HCEC 1CT (cell line): ENCODE data around the gene SPO11.
"Not testable (repeated sequence)": the region's sequence is repeated elsewhere in the genome, so short reads cannot be mapped to it uniquely, and the experiment has no call there.

Source experiments
- DNase-seq: peaks from one replicate; pipeline ENCODE4 v3.0.0-alpha.2; 2017

The SPO11 gene

DNA sequence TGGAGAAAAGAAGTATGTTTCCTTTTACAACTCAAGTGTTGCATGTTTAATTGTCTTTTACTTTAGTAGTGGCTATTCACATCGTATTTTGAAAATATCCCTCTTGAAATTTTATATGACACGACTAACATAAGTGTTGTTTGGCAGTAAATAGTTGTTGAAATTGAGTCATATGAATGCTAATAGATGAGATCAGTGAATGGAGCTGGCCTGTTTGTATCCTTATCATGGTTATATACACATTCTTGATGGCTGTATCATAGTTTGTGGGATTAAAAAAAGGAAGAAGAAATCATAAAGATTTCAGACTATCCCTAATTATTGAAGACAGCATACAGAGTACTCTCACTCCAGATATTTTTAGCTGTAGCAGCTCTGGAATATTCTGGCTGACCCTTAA is 13.2 kb downstream of the SPO11 start:
- peak; percentile 10 for DNase-seq

DNA sequence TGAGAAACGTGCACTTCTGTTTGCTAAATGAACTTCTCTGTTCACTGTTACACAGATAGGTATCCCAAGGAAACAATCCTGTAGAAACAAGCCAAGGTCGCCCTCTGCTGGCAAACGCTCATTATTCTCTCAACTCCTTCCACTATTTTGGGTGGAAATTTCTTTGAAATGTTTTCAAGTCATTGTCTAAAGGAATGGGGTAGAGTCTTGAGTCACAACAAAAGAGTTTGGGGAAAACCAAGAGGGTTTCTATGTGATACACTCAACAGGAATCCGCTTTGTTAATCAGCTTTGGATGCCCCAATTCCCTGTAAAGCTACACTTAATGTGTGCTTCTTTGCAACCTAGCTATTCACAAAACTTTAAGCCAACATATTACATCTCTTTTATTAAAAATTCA is 16.9 kb downstream of the SPO11 start:
- DNase-seq: peak; percentile 61

DNA sequence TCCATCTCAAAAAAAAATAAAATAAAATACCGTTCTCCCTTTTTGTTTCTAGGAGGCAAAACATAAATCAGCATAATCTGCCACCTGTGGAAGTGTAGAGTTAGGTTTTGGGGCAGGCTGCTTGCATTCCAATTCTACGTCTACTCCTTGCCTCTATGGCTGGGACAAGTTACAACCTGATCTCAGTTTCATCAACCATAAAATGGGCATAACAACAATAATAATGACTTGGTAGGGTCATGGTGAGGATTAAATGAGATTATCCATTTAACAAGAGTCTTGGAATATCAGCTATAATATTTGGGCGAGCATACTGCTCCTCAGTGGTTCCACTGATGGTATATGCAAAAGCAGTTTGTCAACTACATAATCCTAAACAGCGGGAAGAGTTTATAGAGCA is 17.8 kb downstream of the SPO11 start:
- no peak for DNase-seq

DNA sequence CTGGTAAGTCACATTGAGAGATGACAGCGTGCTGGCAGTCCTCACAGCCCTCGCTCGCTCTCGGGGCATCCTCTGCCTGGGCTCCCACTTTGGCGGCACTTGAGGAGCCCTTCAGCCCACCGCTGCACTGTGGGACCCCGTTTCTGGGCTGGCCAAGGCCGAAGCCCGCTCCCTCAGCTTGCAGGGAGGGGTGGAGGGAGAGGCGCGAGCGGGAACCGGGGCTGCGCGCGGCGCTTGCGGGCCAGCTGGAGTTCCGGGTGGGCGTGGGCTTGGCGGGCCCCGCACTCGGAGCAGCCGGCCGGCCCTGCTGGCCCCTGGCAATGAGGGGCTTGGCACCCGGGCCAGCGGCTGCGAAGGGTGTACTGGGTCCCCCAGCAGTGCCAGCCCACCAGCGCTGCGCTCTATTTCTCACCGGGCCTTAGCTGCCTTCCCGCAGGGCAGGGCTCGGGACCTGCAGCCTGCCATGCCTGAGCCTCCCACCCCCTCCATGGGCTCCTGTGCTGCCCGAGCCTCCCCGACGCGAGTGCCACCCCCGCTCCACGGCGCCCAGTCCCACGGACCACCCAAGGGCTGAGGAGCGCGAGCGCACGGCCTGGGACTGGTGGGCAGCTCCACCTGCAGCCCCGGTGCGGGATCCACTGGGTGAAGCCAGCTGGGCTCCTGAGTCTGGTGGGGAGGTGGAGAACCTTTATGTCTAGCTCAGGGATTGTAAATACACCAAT is 18.8 kb downstream of the SPO11 start:
- DNase-seq: not testable (repeated sequence)

DNA sequence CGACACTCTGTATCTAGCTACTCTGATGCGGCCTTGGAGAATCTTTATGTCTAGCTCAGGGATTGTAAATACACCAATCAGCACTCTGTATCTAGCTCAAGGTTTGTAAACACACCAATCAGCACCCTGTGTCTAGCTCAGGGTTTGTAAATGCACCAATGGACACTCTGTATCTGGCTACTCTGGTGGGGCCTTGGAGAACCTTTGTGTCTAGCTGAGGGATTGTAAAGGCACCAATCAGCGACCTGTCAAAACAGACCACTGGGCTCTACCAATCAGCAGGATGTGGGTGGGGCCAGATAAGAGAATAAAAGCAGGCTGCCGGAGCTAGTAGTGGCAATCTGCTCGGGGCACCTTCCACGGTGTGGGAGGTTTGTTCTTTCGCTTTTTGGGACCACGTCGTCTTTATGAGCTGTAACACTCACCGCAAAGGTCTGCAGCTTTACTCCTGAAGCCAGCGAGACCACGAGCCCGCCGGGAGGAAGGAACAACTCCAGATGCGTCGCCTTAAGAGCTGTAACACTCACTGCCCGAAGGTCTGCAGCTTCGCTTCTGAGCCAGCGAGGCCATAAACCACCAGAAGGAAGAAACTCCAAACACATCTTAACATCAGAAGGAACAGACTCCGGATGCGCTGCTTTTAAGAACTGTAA is 19.4 kb downstream of the SPO11 start:
- not testable (repeated sequence) for DNase-seq

DNA sequence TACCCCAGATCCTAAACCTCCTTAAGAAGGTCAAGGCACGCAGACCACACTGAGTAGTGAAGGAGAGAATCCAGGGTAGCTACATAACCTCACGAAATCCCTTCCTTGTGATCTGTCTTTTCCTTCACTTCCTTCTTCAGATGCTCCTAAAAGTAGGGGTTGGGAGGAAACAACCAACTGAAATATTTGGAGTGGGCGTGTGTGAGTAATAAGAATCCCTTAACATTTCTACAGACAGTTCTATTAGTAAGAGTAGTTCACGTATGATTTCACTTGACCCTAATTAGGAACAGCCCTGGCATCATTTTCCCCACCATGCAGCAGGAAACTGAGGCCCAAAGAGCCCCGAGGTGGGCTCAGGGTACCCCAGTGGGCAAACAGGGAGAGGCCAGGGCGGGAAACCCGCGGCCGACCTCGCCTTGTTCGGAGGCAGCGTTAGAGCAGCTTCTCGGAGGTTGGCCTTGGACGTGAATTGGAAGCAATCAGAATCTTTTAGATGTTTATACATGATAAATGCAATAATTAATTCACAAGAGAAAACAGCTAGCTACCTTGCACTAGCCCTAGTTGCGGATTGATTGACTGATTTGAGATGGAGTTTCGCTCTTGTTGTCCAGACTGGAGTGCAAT is 20.6 kb downstream of the SPO11 start:
- DNase-seq: peak; percentile 18

DNA sequence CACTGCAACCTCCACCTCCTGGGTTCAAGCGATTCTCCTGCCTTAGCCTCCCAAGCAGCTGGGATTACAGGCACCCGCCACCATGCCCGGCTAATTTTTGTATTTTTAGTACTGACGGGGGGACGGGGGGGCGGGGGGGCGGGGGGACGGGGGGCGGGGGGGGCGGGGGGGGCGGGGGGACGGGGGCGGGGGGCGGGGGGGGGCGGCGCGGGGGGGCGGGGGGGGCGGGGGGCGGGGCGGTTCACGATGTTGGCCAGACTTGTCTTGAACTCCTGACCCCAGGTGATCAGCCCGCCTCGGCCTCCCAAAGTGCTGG is 21.1 kb downstream of the SPO11 start:
- DNase-seq: not testable (repeated sequence)

DNA sequence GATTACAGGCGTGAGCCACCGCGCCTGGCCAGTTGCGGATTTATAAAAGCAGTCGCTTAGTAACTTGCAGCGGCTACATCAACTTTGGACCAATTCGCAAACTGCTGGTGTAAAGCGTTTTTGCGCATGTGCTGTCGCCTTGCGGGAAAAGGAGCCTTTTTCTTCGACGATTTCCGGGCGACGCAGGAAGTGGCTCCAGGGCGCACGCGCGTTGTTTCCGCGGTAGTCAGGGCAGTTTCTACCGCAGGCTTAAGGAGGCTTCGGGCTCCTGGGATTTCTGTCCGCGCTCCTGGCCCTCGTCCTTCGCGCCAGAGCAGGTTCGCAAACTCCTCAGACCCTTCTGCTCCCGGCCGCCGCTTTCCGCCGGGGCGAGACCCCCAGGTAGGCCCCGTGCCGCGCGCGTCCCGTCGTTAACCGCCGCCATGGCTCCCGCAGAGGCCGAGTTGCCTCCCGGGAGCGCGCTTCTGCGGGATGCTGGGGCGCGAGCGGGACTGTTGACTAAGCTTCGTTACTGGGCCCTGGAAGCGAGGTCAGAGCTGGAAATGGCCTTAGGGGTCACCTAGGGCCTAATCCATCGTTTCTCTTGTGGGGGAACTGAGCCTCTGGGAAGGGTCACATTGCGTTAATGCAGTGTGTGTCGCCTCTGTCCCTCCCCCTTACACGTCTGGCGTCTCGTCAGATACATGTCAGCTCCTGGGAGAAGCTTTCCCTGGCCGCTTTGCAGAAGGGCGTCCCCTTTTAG is 21.6 kb downstream of the SPO11 start, which contains the start of gene RAE1:
Gene RAE1 (plus strand): TSS at position 214 of the 742 bp plus-strand sequence. CDS start 2,784 bp downstream, outside the sequence.
- peak; percentile 90 for DNase-seq

DNA sequence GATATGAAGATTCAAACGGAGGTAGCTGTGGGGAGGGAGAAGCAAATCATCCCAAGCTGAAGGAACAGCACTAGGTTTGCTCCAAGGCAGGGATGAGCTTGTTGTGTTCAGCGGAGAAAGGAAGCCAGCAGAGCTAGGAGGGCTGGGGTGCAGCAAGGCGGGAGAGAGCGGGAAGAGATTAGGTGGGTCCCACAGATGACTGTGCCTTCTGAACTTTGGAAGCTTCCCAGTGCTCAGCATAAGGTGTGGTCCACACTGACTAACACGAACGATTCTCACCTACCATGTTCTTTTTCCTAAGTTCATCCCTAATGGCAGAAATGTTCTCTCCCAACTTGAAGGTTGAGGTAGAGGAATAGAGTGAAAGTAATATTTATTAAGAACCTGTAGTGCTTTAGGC is 22.7 kb downstream of the SPO11 start:
- DNase-seq: no peak

DNA sequence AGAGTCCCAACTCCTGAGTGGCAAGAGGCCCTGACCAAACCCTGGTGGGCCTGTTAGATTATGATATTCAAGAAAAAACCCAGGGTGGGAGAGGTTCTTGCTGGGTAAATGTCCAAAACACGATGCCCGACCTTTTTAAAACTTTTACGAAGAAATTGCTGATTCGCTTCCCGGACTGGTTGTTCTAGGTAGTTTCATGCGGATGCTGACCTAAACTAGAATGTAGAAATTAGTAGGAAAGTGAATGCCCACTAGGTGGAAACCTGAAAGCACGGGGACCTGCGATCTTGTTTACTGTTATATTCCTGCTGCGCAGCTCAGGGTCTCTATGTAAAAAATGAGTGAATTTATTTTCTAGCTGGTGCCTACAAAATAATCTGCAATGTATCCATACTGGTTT is 23.7 kb downstream of the SPO11 start:
- DNase-seq: no peak

DNA sequence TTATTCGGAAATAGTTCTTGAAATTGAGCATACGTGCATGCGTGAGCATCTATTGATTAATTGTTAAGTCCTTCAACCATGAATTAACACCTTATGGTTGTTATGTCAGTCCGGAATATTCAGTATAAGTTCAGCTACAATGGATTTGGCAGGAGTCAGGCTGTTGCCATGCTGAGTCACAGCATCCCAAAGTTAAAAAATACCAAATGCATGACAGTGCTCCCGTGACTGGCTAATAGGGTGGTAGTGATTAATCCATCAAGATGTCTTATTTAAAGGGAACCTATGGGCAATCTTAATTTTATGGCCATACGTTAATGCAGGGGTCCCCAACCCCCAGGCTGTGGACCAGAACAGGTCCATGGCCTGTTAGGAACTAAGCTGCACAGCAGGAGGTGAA is 31.9 kb downstream of the SPO11 start:
- peak; percentile 80 for DNase-seq

DNA sequence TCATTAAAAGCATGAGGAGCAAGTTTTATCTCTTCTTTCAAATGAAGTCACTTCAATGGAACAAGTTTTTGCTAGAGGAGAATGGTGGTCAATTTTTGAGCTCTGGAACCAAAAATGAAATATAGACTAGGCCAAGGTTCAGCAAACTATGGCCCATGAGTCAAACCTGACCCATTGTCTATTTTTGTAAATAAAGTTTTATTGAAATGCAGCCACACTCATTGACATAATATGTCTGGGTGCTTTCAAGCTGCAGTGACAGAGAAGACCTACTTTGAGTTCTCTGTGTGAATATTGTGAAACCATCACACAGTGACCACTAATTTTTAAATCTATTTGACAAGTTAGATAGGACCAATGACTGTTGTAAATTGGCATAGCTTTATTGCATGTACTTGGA is 34.8 kb downstream of the SPO11 start:
- DNase-seq: no peak

DNA sequence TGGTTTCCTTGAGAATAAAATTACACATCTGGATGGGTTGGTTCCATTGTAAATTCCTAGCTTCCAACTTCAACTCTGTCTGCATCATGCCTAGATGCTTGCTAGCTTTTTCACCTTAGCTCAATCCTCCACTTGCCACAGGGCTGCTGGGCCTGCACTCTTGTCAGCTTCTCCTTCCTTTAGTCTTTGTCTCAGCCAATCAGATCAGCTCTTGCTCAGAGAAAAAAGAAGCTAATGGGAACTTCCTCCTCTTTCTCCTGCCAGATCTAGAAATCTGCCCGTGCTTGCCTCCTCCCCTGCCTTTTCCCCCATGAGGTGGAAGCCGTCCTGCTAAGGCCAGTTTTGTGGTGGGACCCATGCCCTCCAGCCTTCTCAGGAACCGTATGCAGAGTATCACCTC is 40.0 kb downstream of the SPO11 start:
- no peak for DNase-seq

DNA sequence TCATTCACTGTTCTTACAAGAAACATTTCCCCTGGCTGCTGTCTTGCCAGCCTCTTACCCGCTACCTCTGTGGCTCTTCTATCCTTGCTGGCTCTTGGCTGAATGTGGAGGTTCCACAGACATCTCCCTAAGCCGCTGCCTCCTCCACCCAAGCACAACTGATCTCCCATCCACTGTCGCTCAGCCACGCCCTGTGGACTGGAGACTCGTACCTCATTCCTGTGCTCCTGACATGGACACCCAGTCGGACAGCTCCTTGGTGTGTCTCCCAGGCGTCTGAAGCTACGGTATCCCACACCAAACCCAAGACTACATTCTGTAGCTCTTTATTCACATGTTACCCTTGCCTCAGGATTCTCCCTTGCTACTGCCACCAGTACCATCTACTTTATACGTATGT is 40.7 kb downstream of the SPO11 start:
- no peak for DNase-seq

DNA sequence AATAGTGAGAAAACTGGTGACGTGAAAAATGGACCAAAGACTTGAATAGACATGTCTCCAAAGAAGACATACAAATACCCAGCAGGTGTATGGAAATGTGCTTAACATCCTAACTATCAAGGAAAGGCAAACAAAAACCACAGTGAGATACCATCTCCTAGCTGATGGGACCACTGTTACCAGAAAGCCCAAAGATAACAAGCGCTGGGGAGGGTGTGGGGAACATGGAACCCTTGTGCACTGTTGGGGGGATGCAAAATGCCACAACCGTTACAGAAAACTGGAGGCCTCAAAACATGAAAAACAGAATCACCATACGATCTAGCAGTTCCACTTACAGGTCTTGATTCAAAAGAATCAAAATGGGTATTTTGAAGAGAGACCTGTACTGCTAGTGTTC is 41.8 kb downstream of the SPO11 start:
- no peak for DNase-seq

DNA sequence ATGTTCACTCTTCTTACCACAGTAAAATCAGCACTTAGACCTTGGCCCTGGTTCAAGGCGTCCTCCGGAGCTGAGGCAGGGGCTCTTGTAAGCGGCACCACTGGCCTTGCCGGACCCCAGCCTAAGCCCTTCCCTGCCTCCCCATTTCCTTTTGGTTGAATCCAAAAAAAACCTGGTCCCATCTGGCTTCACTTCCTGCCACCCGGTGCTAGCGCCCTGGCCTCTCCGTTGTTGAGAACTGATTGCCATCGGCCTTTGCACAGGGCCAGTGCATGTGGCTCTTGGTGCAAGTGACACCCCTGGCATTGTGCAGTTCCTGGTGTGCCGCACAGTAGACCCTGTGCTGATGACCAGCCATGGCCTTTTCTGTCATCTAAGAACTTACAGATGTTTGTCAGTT is 42.6 kb downstream of the SPO11 start:
- DNase-seq: no peak

DNA sequence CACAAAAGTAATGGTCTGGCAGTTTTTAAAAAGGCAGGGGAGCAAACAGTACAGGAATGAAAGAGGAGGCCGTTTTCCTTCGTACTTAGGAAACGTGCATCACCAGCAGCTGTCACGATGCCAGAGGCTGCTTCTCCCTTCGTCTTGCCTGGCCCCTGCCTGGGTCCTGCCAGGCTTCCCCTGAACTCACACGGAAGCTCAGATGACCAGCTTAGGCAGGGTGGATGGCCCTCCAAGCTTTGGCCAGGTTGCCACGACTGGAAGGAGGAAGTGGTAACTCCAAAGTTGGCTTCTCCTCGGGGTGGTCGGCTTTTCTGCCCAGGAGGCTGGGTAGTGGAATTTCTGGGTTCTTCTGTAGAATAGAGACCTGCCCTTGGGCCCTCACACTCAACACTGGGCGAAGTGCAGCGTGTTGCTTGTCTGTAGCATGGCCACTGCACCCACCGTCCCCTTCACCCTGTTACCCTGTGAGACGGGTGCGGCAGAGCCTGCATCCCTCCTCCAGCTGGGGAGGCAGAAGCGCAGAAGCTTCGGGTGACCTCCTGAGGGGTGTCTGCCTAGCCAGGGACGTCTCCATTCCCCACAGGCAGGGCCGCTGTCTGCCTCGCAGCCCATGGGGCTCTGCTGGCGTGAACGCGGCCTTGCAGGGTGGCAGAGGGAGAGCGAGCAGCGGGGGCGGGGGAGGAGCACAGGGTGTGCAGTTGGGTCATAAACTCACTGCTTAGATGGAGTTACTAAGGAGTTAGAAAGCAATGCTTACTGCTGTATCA is 43.2 kb downstream of the SPO11 start:
- no peak for DNase-seq

DNA sequence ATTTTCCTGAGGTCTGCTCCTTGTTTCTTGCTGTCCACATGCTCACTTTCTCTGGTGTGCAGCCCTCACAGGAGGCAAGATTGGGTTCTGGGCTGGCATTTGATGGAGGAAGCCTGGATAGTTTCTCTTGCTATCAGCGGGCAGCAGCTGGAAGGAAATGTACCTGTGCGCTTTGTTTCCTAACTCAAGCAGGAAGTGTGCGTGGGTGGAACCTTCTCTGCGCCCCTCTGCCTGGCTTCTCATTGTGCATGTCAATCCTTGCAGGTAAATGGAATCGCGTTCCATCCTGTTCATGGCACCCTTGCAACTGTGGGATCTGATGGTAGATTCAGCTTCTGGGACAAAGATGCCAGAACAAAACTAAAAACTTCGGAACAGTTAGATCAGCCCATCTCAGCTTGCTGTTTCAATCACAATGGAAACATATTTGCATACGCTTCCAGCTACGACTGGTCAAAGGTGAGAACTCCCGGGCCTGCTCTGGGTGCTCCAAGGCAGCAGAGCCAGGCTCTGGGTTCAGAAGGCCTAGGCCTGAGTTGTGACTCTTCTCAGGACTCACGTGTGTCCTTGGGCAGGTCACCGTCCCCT is 44.8 kb downstream of the SPO11 start:
- no peak for DNase-seq

DNA sequence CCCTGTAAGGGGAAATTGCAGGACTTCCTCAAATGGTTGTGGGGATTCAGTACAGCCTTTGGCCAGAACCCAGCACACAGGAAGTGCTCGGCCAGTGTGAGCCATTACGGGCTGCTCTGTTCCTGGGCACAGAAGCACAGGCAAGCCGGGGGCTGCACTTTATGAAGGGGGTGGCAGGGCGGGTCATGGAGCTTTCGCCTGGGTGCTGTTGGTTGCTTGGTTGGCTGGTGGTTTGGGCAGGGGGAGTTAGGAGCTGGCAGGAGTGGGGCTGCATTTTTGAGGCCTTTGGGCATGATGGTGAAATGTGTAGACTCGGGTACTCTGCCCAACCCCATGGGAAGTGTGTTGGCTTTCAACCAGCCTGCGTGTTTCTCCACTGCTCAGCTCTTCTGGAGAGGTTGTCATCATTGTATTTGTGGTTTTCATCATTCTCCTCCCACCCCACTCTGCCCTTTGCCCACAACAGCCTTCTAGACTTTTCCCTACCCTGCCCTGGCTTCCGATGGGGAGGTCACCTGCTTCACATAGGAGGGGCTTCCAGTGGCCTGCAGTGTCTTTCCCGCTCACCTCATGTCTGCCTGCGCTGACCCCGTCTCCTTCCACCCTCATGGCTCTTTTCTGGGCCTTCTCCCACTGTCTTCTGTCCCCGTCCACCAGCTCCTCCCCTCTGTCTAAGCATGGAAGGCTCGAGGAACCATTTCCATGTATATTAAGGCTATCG is 45.5 kb downstream of the SPO11 start:
- no peak for DNase-seq

DNA sequence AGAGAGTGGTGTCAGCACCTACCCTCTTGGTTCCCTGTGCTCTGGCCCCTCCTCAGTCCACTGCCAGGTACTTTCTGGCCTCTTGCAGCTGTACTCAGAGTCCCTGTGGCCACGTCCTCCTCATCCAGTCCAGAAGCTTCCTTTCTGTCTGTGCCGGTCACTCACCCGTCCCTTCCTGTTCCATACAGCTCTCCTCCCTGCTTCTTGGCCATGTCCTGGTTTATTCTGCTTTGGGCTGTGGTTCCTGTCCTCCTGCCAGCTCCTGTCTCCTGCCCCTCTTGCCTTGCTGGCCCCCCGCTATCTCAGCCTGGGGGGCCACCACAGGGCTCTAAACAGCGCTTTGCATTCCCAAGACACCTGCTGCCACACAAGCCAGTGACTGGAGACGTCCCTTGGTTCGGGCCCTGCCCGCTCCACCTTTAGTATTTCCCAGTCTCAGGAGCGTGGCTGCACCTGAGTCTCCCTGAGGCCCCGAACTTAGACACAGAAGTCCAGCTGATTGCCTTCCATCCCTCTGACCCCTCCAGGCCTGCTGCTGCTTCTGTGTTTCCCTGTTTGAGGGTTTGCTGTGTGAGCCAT is 46.1 kb downstream of the SPO11 start:
- no peak for DNase-seq

DNA sequence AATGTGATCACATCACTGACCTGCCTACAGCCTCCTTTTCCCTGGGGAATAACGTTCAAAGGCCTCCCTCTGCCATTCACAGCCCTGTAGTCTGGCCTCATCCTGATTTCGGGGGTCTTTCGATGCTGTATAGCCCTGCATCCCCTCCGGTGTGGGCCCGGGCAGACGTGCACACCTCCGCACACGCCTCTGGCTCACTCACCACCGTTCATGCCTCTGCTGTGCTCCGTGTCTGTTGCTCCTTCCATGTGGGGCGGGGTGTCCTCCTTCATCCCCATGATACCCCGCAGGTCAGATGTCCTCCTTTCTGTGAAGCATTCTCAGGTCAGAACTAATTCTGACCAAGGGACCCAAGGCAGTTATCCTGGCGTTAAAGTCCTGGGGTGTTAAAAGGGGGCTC is 47.7 kb downstream of the SPO11 start:
- DNase-seq: no peak
